A549 treated with GW870086 at 1 μM for 4 hours (cell line): ENCODE results near the gene CCL1. TPM values are rescaled to one million over a fixed set of nuclear protein-coding genes. Genes with fewer than 3 reads are reported as not detected.

ENCODE experiments used
- total RNA-seq: library from RNA; stranded (reverse); fragments of 200-300 nt; extraction: Qiagen RNA extraction; gene quantifications from 5 replicates; pipeline ENCODE4 v1.2.3, GENCODE V29; 2022; ENCODE audit warnings: low read depth

CCL1 gene
- not detected in 5 replicates for total RNA-seq

GRCh38 chr17:34363183-34363661 lies at the start of gene CCL1:
TSS of gene CCL1 (minus strand) at chr17:34363233. CDS start at chr17:34363161, 72 bp downstream.

GRCh38 chr17:34356194-34356593 lies 6.8 kb downstream of the CCL1 start, which contains the start of gene CCL13:
TSS of gene CCL13 (plus strand) at chr17:34356480. CDS start at chr17:34356527, 47 bp downstream.

GRCh38 chr17:34319039-34319483 lies 44.0 kb downstream of the CCL1 start, which contains the start of gene CCL8:
TSS of gene CCL8 (plus strand) at chr17:34319435. CDS start at chr17:34319502, 67 bp downstream.

Other genes starting within 250 kb of the CCL1 start
- 13.2 to 18.2 TPM (median 16.2 TPM) in 5 replicates for gene CCL2, start 107.9 kb downstream of the CCL1 start, total RNA-seq
- 0.25 to 0.50 TPM (median 0.39 TPM) in 3 of 5 replicates, not detected in the others for gene CCL7, start 93.0 kb downstream of the CCL1 start, total RNA-seq
- gene CCL11, start 77.5 kb downstream of the CCL1 start, total RNA-seq = not detected in 5 replicates
- 0.12 TPM in 1 of 5 replicates, not detected in the others for gene CCL8, start 43.8 kb downstream of the CCL1 start, total RNA-seq
- gene CCL13, start 6.8 kb downstream of the CCL1 start, total RNA-seq = not detected in 5 replicates
- 0.02 TPM in 1 of 5 replicates, not detected in the others for gene TMEM132E, start 216.3 kb upstream of the CCL1 start, total RNA-seq